HepG2 (cell line): Measurements from ENCODE around the gene MINDY2. TPM values are rescaled to one million over a fixed set of nuclear protein-coding genes. Genes with fewer than 3 reads are reported as not detected.

Experiments used
- BHLHE40 ChIP-seq: IDR thresholded peaks from 2 replicates; pipeline ENCODE4 v1.6.1; 2011; ENCODE audit warnings: low read length, improper control_type of control experiment
- CREM ChIP-seq, 2 experiments: sonication (generic) in 1 of 2; formaldehyde crosslinking in 1 of 2; IDR thresholded peaks; 2 replicates each; pipeline versions ENCODE4 v1.4.0 to v1.6.1; 2016 to 2020; ENCODE audit warnings: antibody characterized with exemption in 1 of 2, mild to moderate bottlenecking in 1 of 2, missing genetic modification reagents in 1 of 2
- ELF1 ChIP-seq: sonication (generic); formaldehyde crosslinking; IDR thresholded peaks from 2 replicates; pipeline ENCODE4 v1.4.0; 2020; ENCODE audit warnings: missing genetic modification reagents
- ESRRA ChIP-seq: sonication (generic); formaldehyde crosslinking; IDR thresholded peaks from 2 replicates; pipeline ENCODE4 v1.5.1; 2020; ENCODE audit warnings: mild to moderate bottlenecking, low read depth, missing genetic modification reagents
- FOXJ3 ChIP-seq: sonication (generic); formaldehyde crosslinking; IDR thresholded peaks from 2 replicates; pipeline ENCODE4 v1.4.0; 2020; ENCODE audit warnings: missing genetic modification reagents, mild to moderate bottlenecking, borderline replicate concordance
- FOXP1 ChIP-seq, 2 experiments: fragments of 450-650 bp in 1 of 2; IDR thresholded peaks; 2 replicates each; pipeline ENCODE4 v1.6.1; 2017 to 2018; ENCODE audit warnings: antibody characterized with exemption in 1 of 2
- MIER2 ChIP-seq: IDR thresholded peaks from 2 replicates; pipeline ENCODE4 v1.6.1; 2016; ENCODE audit warnings: missing biosample characterization, missing genetic modification reagents
- NBN ChIP-seq: fragments of 450-650 bp; conservative IDR thresholded peaks from 2 replicates; pipeline ENCODE4 v1.6.1; 2017
- RARA ChIP-seq: IDR thresholded peaks from 2 replicates; pipeline ENCODE4 v1.6.1; 2016; ENCODE audit warnings: missing genetic modification reagents, missing compliant biosample characterization
- RBM22 ChIP-seq: fragments of 200-400 bp; formaldehyde crosslinking; optimal IDR thresholded peaks from 2 replicates; pipeline ENCODE3; 2017; ENCODE audit warnings: mild to moderate bottlenecking, low read length, moderate library complexity
- SIN3B ChIP-seq: fragments of 150-350 bp; IDR thresholded peaks from 2 replicates; pipeline ENCODE4 v1.6.1; 2014; ENCODE audit warnings: low read length
- SMAD1 ChIP-seq: sonication (generic); formaldehyde crosslinking; IDR thresholded peaks from 2 replicates; pipeline ENCODE4 v1.4.0; 2020; ENCODE audit warnings: missing genetic modification reagents, low read depth, mild to moderate bottlenecking, borderline replicate concordance
- SNRNP70 ChIP-seq: fragments of 200-400 bp; formaldehyde crosslinking; IDR thresholded peaks from 2 replicates; pipeline ENCODE4 v1.6.1; 2017; ENCODE audit warnings: mild to moderate bottlenecking, low read depth, low read length, moderate library complexity
- SP5 ChIP-seq: IDR thresholded peaks from 2 replicates; pipeline ENCODE4 v1.6.1; 2016; ENCODE audit warnings: low read depth, borderline replicate concordance
- SUZ12 ChIP-seq: fragments of 150-350 bp; IDR thresholded peaks from 2 replicates; pipeline ENCODE4 v1.6.1; 2014; ENCODE audit warnings: low read depth, low read length
- TCF12 ChIP-seq, 2 experiments: fragments of 450-650 bp in 1 of 2; sonication (generic) in 1 of 2; formaldehyde crosslinking in 1 of 2; IDR thresholded peaks; 2 replicates each; pipeline versions ENCODE4 v1.6.1 to v1.8.0; 2017 to 2022; ENCODE audit warnings: antibody characterized with exemption in 1 of 2, mild to moderate bottlenecking in 1 of 2, missing genetic modification reagents in 1 of 2, moderate library complexity in 1 of 2
- WIZ ChIP-seq: sonication (generic); formaldehyde crosslinking; IDR thresholded peaks from 2 replicates; pipeline ENCODE4 v1.5.1; 2020; ENCODE audit warnings: mild to moderate bottlenecking, missing genetic modification reagents
- ZMYM3 ChIP-seq: sonication (generic); formaldehyde crosslinking; IDR thresholded peaks from 2 replicates; pipeline ENCODE4 v1.5.1; 2020; ENCODE audit warnings: mild to moderate bottlenecking, missing genetic modification reagents
- ZNF292 ChIP-seq: sonication (generic); formaldehyde crosslinking; IDR thresholded peaks from 2 replicates; pipeline ENCODE4 v1.8.1; 2022; ENCODE audit warnings: mild to moderate bottlenecking, low read depth, missing genetic modification reagents, borderline replicate concordance
- ZNF30 ChIP-seq: sonication (generic); formaldehyde crosslinking; IDR thresholded peaks from 2 replicates; pipeline ENCODE4 v1.5.0; 2020; ENCODE audit warnings: mild to moderate bottlenecking, missing genetic modification reagents
- ZNF552 ChIP-seq: sonication (generic); formaldehyde crosslinking; IDR thresholded peaks from 2 replicates; pipeline ENCODE4 v1.9.0; 2022; ENCODE audit warnings: missing genetic modification reagents, mild to moderate bottlenecking, borderline replicate concordance
- ZNF557 ChIP-seq: sonication (generic); formaldehyde crosslinking; IDR thresholded peaks from 2 replicates; pipeline ENCODE4 v1.4.0; 2020; ENCODE audit warnings: missing genetic modification reagents
- ZNF674 ChIP-seq: sonication (generic); formaldehyde crosslinking; IDR thresholded peaks from 2 replicates; pipeline ENCODE4 v1.5.0; 2020; ENCODE audit warnings: low read depth, mild to moderate bottlenecking, missing genetic modification reagents
- polyA plus RNA-seq, 8 experiments: library from polyadenylated mRNA; depleted of rRNA in 3 of 8; stranded (reverse) in 7 of 8; unstranded in 1 of 8; fragments of >200 nt; fragmentation: Illumina TruSeq in 4 of 8; extraction: Trizol in 4 of 8; gene quantifications; 2 replicates each; pipeline versions ENCODE4 v1.2.1 to v1.2.3, GENCODE V29; 2011 to 2016; ENCODE audit warnings: low read depth in 4 of 8, missing spikeins in 1 of 8, mixed read lengths in 1 of 8; ENCODE audit not compliant: insufficient read depth in 1 of 8
- total RNA-seq, 5 experiments: library from RNA; depleted of rRNA; stranded (reverse); fragments of >200 nt; fragmentation: Illumina TruSeq; extraction: Trizol; gene quantifications; 2 replicates each; pipeline ENCODE4 v1.2.3, GENCODE V29; 2016; ENCODE audit warnings: low read depth in 1 of 5
- TF ChIP-seq, protein P1 (sequence below): fragments of 450-650 bp; IDR thresholded peaks from 2 replicates; pipeline ENCODE4 v1.6.1; 2016
- TF ChIP-seq, protein P2 (sequence below): sonication (generic); formaldehyde crosslinking; IDR thresholded peaks from 2 replicates; pipeline ENCODE4 v1.5.1; 2020; ENCODE audit warnings: missing genetic modification reagents, mild to moderate bottlenecking, borderline replicate concordance
- TF ChIP-seq, protein P3 (sequence below), 2 experiments: sonication (generic) in 1 of 2; formaldehyde crosslinking in 1 of 2; IDR thresholded peaks; 2 replicates each; pipeline versions ENCODE4 v1.5.1 to v1.6.1; 2011 to 2020; ENCODE audit warnings: borderline replicate concordance in 1 of 2, low read depth in 1 of 2, low read length in 1 of 2, mild to moderate bottlenecking in 1 of 2, missing genetic modification reagents in 1 of 2, moderate library complexity in 1 of 2

Gene MINDY2
- total and polyA plus RNA-seq, 2 of the 13 experiments (the other 11 are each of a cell fraction or from before 2014, with no cell fraction given) = 7.2 to 12.6 TPM

DNA sequence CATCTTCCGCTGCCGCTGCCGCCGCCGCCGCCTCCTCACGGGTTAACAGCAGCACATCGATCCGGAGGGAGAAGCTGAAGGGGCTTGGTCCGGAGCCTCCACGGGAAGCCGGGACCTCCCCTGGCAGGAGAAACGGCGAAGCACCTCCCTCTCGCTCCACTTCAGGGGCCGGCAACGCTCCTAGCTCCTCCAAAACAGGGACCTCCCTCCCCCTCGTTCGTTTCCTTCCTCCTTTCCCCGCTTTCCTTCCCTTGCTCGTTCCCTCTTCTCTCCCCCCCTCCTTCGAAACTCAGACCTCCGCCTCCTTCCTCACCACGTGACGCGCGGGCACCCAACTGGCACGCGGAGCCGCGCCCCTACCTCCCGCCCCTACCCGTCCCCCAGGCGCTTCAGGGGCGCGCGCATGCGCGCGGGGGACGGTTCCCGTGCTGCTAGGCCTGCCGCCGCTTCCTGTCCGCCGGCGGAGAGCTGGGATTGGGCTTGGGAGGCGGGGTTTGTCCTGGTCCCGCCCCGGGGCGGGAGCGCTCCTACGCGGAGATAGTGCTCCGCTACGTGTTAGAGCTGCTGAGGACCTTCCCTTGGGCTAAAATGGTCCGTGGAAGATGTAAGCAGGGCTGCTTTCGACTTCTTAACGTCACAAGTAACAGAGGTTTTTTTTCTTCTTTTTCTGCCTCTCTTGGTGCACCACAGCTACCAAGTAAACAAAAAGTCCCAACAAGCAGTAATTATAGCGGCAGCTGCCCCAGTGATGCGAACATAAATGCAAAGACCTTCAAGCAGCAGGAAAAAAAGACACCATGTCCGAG lies 21.4 kb upstream of the MINDY2 start, which contains the start of gene ADAM10 (continued):
- TF ChIP-seq RBM22 = no peak
- no peak for TF ChIP-seq RARA (CRISPR knock-in tag)
- TF ChIP-seq, protein P1, sequence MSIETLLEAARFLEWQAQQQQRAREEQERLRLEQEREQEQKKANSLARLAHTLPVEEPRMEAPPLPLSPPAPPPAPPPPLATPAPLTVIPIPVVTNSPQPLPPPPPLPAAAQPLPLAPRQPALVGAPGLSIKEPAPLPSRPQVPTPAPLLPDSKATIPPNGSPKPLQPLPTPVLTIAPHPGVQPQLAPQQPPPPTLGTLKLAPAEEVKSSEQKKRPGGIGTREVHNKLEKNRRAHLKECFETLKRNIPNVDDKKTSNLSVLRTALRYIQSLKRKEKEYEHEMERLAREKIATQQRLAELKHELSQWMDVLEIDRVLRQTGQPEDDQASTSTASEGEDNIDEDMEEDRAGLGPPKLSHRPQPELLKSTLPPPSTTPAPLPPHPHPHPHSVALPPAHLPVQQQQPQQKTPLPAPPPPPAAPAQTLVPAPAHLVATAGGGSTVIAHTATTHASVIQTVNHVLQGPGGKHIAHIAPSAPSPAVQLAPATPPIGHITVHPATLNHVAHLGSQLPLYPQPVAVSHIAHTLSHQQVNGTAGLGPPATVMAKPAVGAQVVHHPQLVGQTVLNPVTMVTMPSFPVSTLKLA = peak; percentile 81
- no peak for TF ChIP-seq NBN
- no peak for TF ChIP-seq MIER2 (CRISPR knock-in tag)
- no peak for TF ChIP-seq ZNF674 (CRISPR knock-in tag)
- TF ChIP-seq, protein P2, sequence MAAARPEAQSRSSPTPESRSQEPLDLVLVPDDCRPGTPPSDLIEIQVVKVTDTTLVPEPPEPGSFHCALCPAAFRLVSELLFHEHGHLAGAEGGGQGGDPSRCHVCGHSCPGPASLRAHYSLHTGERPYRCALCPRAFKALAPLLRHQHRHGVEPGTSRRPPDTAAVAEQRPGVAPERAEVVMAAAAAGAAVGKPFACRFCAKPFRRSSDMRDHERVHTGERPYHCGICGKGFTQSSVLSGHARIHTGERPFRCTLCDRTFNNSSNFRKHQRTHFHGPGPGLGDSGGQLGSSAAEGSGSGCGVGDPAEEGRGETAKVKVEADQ = no peak
- TF ChIP-seq ZNF552 (CRISPR knock-in tag) = no peak
- no peak for TF ChIP-seq SUZ12
- TF ChIP-seq BHLHE40 = peak; percentile 72
- no peak for TF ChIP-seq ZNF557 (CRISPR knock-in tag)
- no peak for TF ChIP-seq TCF12 (IDR thresholded peaks at IDR 0.05)
- TF ChIP-seq TCF12 (CRISPR knock-in tag; IDR thresholded peaks at IDR 0.05) = no peak
- no peak for TF ChIP-seq ZNF30 (CRISPR knock-in tag)
- TF ChIP-seq WIZ (CRISPR knock-in tag) = no peak
- TF ChIP-seq SP5 (CRISPR knock-in tag) = peak; percentile 58
- no peak; the same call in 1 of the 2 replicates for TF ChIP-seq ZNF292 (CRISPR knock-in tag)
- TF ChIP-seq CREM (IDR thresholded peaks at IDR 0.05) = peak; percentile 34; the same call in 1 of the 2 replicates
- TF ChIP-seq CREM (CRISPR knock-in tag; IDR thresholded peaks at IDR 0.05) = no peak
- TF ChIP-seq, protein P3, sequence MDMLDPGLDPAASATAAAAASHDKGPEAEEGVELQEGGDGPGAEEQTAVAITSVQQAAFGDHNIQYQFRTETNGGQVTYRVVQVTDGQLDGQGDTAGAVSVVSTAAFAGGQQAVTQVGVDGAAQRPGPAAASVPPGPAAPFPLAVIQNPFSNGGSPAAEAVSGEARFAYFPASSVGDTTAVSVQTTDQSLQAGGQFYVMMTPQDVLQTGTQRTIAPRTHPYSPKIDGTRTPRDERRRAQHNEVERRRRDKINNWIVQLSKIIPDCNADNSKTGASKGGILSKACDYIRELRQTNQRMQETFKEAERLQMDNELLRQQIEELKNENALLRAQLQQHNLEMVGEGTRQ (IDR thresholded peaks at IDR 0.05; ENCODE audit: low read depth, low read length) = peak; percentile 79
- TF ChIP-seq, protein P3 (CRISPR knock-in tag; IDR thresholded peaks at IDR 0.05; ENCODE audit: borderline replicate concordance) = peak; percentile 96; the same call in 1 of the 2 replicates
- peak; percentile 73 for TF ChIP-seq SMAD1 (CRISPR knock-in tag)
- TF ChIP-seq SIN3B = 0 out of 2 replicates have a peak, but pooled peaks have one; percentile 32
- TF ChIP-seq SNRNP70 = no peak
- peak; percentile 82 for TF ChIP-seq ELF1 (CRISPR knock-in tag)
- TF ChIP-seq FOXP1 (IDR thresholded peaks at IDR 0.05) = no peak
- TF ChIP-seq FOXP1 (CRISPR knock-in tag; IDR thresholded peaks at IDR 0.05) = no peak
- 0 out of 2 replicates have a peak, but pooled peaks have one; percentile 39 for TF ChIP-seq FOXJ3 (CRISPR knock-in tag)
- 0 out of 2 replicates have a peak, but pooled peaks have one; percentile 37 for TF ChIP-seq ZMYM3 (CRISPR knock-in tag)
- no peak for TF ChIP-seq ESRRA (CRISPR knock-in tag)
